Measurements from ENCODE around the gene ASPHD1. TPM values are rescaled to one million over a fixed set of nuclear protein-coding genes. Genes with fewer than 3 reads are reported as not detected.
A peak's percentile ranks its signal among the peaks of the same experiment; 100 is the strongest.

The ASPHD1 gene
- total and polyA plus RNA-seq, 2 of the 8 experiments (the other 6 are each of a cell fraction or from before 2014, with no cell fraction given): 14.5 to 18.6 TPM

DNA sequence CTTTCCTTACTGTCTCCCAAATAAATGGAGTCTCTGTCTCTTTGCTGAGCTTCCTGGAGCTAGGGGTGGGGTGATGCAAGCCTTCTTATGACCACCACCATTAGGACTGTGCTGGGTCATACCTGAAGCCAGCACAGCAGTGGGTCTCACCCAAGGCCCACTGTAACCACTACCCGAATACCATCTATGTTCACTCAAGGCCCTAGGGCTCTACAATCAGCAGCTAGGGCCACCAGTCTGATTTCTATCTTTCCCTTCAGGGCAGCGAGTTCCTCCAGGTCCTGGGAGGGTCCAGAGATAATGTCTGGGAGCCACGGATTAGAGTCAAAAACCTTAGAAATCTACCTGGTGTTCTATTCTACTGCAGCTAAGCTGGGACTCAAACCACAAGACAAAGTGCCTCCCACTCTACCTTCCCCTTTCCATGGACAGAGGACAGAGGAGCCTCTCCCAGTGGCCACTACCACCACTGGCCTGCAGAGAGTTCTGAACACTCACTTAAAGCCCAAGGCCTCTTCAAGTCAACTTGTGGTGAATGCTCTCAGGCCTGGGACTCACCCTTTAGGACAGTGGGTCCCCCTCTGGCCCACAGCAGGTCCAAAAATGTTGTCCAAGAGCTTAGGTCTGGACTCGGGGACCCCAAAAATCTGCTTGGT lies 50.6 kb downstream of the ASPHD1 start:
- Histone ChIP-seq H3K4me2 (ENCODE audit: insufficient read depth in 1 of 2, low read depth in 2 of 2, low read length in 2 of 2) (no peak overlapping the region), H3K9me3 (ENCODE audit: insufficient read depth in 2 of 2, low read depth in 1 of 2, low read length in 1 of 2) (no peaks in the 10 kb centered on the region), H2BK12ac (ENCODE audit: low read depth, low read length) (no peak overlapping the region), H4K91ac (replicated peaks; ENCODE audit: insufficient read length, low read length) (no peak overlapping the region), H2AFZ (ENCODE audit: low read length) (no peak overlapping the region), H4K5ac (ENCODE audit: insufficient read length, low read depth, low read length) (no peak overlapping the region), H2BK5ac (ENCODE audit: low read depth, low read length) (0 out of 2 replicates have a peak overlapping the region, but pooled peaks have one; percentile 13), H3K4me3 (ENCODE audit: extremely low read depth in 1 of 4, insufficient read depth in 2 of 4, low read depth in 3 of 4, low read length in 4 of 4) (no peak overlapping the region), H3K4ac (replicated peaks; ENCODE audit: insufficient read length, low read depth, low read length) (no peak overlapping the region), H3K4me1 (replicated peaks in 1 of 4; ENCODE audit: control insufficient read depth in 3 of 4, insufficient read depth in 4 of 4, low read length in 3 of 4) (peaks cover 0 to 7% (median 4%) of the 10 kb centered on the region in 4 experiments; a peak in 5 of 7 replicates), H2AK5ac (ENCODE audit: low read depth, low read length) (no peak overlapping the region), H2BK20ac (ENCODE audit: low read length) (no peak overlapping the region), H3K14ac (ENCODE audit: insufficient read length) (no peak overlapping the region), H2BK120ac (replicated peaks; ENCODE audit: low read depth, low read length) (no peak overlapping the region), H4K20me1 (replicated peaks in 1 of 2; ENCODE audit: control insufficient read depth in 1 of 2, insufficient read depth in 2 of 2, low read length in 2 of 2) (no peaks in the 10 kb centered on the region), H3K23me2 (ENCODE audit: low read depth, low read length) (no peaks in the 10 kb centered on the region), H3K18ac (ENCODE audit: extremely low read depth, low read length) (no peak overlapping the region), H3K27me3 (replicated peaks in 1 of 4; ENCODE audit: control insufficient read depth in 3 of 4, extremely low read depth in 1 of 4, insufficient read depth in 3 of 4, low read length in 3 of 4) (no peaks in the 10 kb centered on the region), H3K79me2 (ENCODE audit: control insufficient read depth in 1 of 2, insufficient read depth in 2 of 2, low read length in 2 of 2) (no peaks in the 10 kb centered on the region), H3K27ac (ENCODE audit: low read depth, low read length) (no peak overlapping the region), H3K9ac (replicated peaks in 1 of 4; ENCODE audit: extremely low read depth in 1 of 4, low read depth in 3 of 4, low read length in 3 of 4) (no peak overlapping the region), H3K36me3 (ENCODE audit: control insufficient read depth in 2 of 4, insufficient read depth in 4 of 4, low read length in 3 of 4) (no peaks in the 10 kb centered on the region), H3K79me1 (ENCODE audit: low read depth, low read length) (no peaks in the 10 kb centered on the region), H2BK15ac (ENCODE audit: low read length) (no peak overlapping the region), H3K56ac (replicated peaks; ENCODE audit: insufficient read length, low read depth, low read length) (no peak overlapping the region), H4K8ac (ENCODE audit: extremely low read depth, insufficient read depth, low read length) (no peak overlapping the region), H3K23ac (ENCODE audit: insufficient read length) (no peak overlapping the region)
- ChIA-PET CTCF (ENCODE audit: partially characterized antibody) (interaction anchor here (0.5 to 3.8 kb wide), 8 partner anchors 7 to 104 kb away, joined by 3 to 16 read pairs (median 4); partner anchors contain the start of genes KCTD13, TAOK2 and TMEM219), POLR2A (ENCODE audit: partially characterized antibody) (interaction anchor here (0.6 to 1.3 kb wide), 5 partner anchors 9 to 39 kb away, joined by 3 to 4 read pairs (median 3); partner anchors contain the start of gene KCTD13)
- 82% methylated on average over 4 of the region's 4 CpGs; no CpG with 5 or more reads in 1 of the 2 experiments for WGBS, 2 experiments (ENCODE audit: extremely low coverage in 1 of 2, insufficient coverage in 1 of 2, insufficient read length in 1 of 2, insufficient replicate concordance in 2 of 2, low coverage in 1 of 2, low lambda C conversion rate in 2 of 2, missing lambda C conversion rate in 1 of 2)
- FAIRE-seq: no peak
- DNase-seq (ENCODE audit: low read depth in 1 of 2, low spot score in 2 of 2): no peak
- no peak for TF ChIP-seq BRCA1 (IDR thresholded peaks at IDR 0.05; ENCODE audit: low read depth, low read length)
- no peak for TF ChIP-seq RAD21 (IDR thresholded peaks at IDR 0.05 in 1 of 2, conservative IDR thresholded peaks at IDR 0.05 in 1 of 2; ENCODE audit: low read depth in 2 of 2, low read length in 2 of 2)
- TF ChIP-seq, protein P1, sequence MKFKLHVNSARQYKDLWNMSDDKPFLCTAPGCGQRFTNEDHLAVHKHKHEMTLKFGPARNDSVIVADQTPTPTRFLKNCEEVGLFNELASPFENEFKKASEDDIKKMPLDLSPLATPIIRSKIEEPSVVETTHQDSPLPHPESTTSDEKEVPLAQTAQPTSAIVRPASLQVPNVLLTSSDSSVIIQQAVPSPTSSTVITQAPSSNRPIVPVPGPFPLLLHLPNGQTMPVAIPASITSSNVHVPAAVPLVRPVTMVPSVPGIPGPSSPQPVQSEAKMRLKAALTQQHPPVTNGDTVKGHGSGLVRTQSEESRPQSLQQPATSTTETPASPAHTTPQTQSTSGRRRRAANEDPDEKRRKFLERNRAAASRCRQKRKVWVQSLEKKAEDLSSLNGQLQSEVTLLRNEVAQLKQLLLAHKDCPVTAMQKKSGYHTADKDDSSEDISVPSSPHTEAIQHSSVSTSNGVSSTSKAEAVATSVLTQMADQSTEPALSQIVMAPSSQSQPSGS (IDR thresholded peaks at IDR 0.05; ENCODE audit: low read length): no peak
- TF ChIP-seq YY1 (IDR thresholded peaks at IDR 0.05; ENCODE audit: low read depth, low read length): no peak
- TF ChIP-seq NANOG (IDR thresholded peaks at IDR 0.05; ENCODE audit: insufficient read depth, low read depth, low read length, poor library complexity, severe bottlenecking): no peak
- TF ChIP-seq POLR2A (IDR thresholded peaks at IDR 0.05; ENCODE audit: control extremely low read depth in 1 of 2, low read depth in 2 of 2, low read length in 2 of 2): no peak
- no peak for TF ChIP-seq POU5F1 (IDR thresholded peaks at IDR 0.05; ENCODE audit: low read depth, low read length)
- no peak for TF ChIP-seq JUN (IDR thresholded peaks at IDR 0.05; ENCODE audit: low read depth, low read length)
- no peak for TF ChIP-seq CEBPB (IDR thresholded peaks at IDR 0.05; ENCODE audit: low read depth, low read length)
- TF ChIP-seq CHD2 (IDR thresholded peaks at IDR 0.05; ENCODE audit: low read length): no peak
- TF ChIP-seq SAP30 (IDR thresholded peaks at IDR 0.05; ENCODE audit: insufficient read depth, insufficient replicate concordance, low read length): no peak

Data from H1 (cell line).